HTR-8/SVneo (cell line): ENCODE measurements around the gene LST1.

ENCODE experiments used
- DNase-seq: peaks from one replicate; pipeline ENCODE4 v3.0.0; 2011; ENCODE audit warnings: low spot score, mixed read lengths; ENCODE audit not compliant: insufficient read length
- FAIRE-seq: peaks from 2 replicates; lab custom pipeline; 2011; peaks lifted over from hg19 to GRCh38; lab: Jason Lieb, UNC

The LST1 gene

GRCh38 chr6:31559606-31559957 is 26.5 kb upstream of the LST1 start:
- FAIRE-seq (no peak), DNase-seq (no peak)

DNA sequence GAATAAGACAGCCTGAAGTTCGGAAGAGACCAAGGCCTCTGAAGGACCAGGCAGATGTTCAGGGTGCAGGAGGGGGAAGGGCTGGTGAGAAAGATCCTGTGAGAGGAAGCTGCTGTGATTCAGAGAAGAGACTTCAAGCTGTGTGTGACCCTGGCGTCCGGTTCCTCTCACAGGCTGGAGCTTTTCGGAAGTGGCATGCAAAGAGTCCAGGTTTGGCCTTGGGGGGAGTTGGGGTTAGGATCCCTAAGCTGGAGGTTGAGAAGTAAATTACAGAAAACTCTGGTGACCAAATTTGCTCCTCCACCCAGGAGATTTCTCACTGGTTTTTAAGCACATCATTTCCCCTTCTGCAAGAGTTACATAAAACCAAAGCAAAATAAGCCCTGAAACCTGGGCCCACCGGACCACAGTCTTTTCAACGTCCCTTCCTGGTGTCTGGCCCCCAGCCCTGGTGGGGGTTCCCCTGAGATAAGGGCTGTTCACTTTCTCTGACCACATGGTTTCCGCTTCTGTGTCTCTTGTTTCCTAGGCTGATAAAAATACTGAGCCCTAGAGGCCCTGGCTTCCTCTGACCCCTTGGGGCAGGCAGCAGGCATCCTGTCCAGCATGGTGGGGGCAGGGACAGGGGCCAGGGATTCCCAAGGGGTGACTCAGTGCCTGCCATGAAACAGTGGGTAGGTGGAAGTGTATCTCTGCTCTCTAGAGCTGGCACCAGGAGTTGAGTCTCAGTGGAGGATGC is 25.9 kb upstream of the LST1 start:
- DNase-seq, result peak; percentile 90
- FAIRE-seq, result peak; percentile 76

GRCh38 chr6:31560697-31561058 is 25.4 kb upstream of the LST1 start:
- DNase-seq (no peak), FAIRE-seq (no peak)

- FAIRE-seq, result no peak
Observed at GRCh38 chr6:31567531-31568370, 18.3 kb upstream of the LST1 start.

DNA sequence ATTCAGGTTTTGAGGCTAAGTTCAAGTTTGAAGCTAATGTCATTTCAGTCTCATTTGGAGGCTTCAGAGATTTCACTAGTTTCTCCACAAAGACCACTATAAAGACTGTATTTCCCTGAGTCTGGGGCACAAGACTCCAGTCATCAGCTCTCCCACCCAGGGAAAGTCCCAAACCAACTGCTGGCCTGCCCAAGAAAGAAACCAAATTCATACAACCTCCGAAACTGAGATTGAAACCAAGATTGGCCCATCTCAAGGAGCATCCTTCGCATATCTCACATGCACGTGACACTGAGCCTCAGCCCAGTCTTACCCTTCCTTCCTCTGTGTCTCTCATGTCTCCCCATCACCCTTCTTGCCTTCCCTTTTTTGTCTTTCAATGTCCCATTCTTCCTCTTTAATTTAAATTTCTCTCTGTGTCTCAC is 17.5 kb upstream of the LST1 start:
- FAIRE-seq, result no peak
- no peak for DNase-seq

More at GRCh38 chr6:31567531-31568370, 18.3 kb upstream of the LST1 start:
- no peak for DNase-seq

DNA sequence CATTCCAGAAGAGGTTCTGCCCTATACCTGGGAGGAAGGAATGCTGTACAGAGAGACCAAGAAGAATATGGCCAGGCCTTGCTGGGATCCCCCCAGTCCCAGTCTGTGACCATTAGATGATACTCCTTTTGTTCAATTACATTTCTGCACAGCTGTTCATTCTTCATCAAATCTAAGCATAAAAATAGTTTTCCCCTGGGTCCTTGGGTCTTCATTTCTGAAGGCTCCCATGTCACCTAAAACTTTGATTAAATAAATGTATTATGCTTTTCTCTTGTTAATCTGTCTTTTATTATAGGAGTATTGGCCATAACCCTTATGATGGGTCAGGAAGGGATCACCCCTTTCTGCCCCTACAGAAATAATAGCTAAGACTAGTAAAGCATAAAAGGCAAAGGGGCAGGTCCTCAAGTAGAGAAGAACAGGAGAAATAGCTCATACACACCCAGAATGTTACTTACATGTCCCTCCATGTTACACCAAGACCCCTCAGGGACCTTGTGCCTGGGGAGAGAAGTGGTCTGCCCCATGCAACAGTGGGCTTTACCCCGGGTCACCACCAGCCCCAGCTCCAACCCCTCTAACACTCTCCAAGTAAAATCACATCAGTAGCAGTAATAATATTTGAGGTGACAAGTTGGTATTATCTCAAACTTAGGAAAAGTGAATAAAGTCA is 16.1 kb upstream of the LST1 start:
- no peak for DNase-seq
- no peak for FAIRE-seq

DNA sequence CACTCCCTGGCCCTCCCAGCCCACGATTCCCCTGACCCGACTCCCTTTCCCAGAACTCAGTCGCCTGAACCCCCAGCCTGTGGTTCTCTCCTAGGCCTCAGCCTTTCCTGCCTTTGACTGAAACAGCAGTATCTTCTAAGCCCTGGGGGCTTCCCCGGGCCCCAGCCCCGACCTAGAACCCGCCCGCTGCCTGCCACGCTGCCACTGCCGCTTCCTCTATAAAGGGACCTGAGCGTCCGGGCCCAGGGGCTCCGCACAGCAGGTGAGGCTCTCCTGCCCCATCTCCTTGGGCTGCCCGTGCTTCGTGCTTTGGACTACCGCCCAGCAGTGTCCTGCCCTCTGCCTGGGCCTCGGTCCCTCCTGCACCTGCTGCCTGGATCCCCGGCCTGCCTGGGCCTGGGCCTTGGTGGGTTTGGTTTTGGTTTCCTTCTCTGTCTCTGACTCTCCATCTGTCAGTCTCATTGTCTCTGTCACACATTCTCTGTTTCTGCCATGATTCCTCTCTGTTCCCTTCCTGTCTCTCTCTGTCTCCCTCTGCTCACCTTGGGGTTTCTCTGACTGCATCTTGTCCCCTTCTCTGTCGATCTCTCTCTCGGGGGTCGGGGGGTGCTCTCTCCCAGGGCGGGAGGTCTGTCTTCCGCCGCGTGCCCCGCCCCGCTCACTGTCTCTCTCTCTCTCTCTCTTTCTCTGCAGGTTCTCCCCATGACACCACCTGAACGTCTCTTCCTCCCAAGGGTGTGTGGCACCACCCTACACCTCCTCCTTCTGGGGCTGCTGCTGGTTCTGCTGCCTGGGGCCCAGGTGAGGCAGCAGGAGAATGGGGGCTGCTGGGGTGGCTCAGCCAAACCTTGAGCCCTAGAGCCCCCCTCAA is 13.8 kb upstream of the LST1 start, which contains the start of gene LTA:
TSS of gene LTA (plus strand) at position 249 of the 871 bp plus-strand sequence. CDS start at position 703, 454 bp downstream.
- DNase-seq (no peak), FAIRE-seq (no peak)

GRCh38 chr6:31573239-31574105 is 12.6 kb upstream of the LST1 start:
- DNase-seq (no peak), FAIRE-seq (no peak)

DNA sequence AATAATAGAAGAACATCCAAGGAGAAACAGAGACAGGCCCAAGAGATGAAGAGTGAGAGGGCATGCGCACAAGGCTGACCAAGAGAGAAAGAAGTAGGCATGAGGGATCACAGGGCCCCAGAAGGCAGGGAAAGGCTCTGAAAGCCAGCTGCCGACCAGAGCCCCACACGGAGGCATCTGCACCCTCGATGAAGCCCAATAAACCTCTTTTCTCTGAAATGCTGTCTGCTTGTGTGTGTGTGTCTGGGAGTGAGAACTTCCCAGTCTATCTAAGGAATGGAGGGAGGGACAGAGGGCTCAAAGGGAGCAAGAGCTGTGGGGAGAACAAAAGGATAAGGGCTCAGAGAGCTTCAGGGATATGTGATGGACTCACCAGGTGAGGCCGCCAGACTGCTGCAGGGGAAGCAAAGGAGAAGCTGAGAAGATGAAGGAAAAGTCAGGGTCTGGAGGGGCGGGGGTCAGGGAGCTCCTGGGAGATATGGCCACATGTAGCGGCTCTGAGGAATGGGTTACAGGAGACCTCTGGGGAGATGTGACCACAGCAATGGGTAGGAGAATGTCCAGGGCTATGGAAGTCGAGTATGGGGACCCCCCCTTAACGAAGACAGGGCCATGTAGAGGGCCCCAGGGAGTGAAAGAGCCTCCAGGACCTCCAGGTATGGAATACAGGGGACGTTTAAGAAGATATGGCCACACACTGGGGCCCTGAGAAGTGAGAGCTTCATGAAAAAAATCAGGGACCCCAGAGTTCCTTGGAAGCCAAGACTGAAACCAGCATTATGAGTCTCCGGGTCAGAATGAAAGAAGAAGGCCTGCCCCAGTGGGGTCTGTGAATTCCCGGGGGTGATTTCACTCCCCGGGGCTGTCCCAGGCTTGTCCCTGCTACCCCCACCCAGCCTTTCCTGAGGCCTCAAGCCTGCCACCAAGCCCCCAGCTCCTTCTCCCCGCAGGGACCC is 11.7 kb upstream of the LST1 start:
- no peak for FAIRE-seq

DNA sequence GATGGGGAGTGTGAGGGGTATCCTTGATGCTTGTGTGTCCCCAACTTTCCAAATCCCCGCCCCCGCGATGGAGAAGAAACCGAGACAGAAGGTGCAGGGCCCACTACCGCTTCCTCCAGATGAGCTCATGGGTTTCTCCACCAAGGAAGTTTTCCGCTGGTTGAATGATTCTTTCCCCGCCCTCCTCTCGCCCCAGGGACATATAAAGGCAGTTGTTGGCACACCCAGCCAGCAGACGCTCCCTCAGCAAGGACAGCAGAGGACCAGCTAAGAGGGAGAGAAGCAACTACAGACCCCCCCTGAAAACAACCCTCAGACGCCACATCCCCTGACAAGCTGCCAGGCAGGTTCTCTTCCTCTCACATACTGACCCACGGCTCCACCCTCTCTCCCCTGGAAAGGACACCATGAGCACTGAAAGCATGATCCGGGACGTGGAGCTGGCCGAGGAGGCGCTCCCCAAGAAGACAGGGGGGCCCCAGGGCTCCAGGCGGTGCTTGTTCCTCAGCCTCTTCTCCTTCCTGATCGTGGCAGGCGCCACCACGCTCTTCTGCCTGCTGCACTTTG is 10.7 kb upstream of the LST1 start, which contains the start of gene TNF:
TSS of gene TNF (plus strand) at position 231 of the 567 bp plus-strand sequence. CDS start at position 408, 177 bp downstream.
- FAIRE-seq, result no peak
- DNase-seq, result no peak

More for the DNA sequence above, 11.7 kb upstream of the LST1 start:
- DNase-seq, result no peak

GRCh38 chr6:31575952-31576685 is 10.0 kb upstream of the LST1 start:
- DNase-seq (no peak), FAIRE-seq (no peak)

DNA sequence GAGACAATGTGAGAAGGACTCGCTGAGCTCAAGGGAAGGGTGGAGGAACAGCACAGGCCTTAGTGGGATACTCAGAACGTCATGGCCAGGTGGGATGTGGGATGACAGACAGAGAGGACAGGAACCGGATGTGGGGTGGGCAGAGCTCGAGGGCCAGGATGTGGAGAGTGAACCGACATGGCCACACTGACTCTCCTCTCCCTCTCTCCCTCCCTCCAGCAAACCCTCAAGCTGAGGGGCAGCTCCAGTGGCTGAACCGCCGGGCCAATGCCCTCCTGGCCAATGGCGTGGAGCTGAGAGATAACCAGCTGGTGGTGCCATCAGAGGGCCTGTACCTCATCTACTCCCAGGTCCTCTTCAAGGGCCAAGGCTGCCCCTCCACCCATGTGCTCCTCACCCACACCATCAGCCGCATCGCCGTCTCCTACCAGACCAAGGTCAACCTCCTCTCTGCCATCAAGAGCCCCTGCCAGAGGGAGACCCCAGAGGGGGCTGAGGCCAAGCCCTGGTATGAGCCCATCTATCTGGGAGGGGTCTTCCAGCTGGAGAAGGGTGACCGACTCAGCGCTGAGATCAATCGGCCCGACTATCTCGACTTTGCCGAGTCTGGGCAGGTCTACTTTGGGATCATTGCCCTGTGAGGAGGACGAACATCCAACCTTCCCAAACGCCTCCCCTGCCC is 9.0 kb upstream of the LST1 start:
- DNase-seq, result no peak
- FAIRE-seq, result no peak

- DNase-seq (no peak), FAIRE-seq (no peak)
Observed at GRCh38 chr6:31577579-31577966, 8.5 kb upstream of the LST1 start.

DNA sequence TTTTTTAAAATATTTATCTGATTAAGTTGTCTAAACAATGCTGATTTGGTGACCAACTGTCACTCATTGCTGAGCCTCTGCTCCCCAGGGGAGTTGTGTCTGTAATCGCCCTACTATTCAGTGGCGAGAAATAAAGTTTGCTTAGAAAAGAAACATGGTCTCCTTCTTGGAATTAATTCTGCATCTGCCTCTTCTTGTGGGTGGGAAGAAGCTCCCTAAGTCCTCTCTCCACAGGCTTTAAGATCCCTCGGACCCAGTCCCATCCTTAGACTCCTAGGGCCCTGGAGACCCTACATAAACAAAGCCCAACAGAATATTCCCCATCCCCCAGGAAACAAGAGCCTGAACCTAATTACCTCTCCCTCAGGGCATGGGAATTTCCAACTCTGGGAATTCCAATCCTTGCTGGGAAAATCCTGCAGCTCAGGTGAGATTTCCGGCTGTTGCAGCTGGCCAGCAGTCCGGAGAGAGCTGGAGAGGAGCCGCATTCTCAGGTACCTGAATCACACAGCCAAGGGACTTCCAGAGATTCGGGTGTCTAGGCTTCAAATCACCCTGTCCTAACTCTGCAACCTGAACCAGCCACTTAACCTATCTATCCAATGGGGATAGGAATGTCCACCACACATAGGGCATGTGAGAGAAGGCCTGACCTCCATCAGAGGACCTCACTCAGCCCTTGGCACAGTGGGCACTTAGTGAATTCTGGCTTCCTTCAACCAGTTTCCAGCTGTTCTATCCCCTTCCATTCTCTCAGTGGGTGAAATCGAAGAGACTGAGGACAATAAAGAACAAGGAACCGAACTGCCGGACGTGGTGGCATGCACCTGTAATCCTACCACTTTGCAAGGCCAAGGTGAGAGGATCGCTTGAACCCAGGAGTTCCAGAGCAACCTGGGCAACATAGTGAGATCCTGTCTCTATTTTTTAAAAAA is 7.6 kb upstream of the LST1 start:
- DNase-seq, result no peak
- FAIRE-seq, result no peak

DNA sequence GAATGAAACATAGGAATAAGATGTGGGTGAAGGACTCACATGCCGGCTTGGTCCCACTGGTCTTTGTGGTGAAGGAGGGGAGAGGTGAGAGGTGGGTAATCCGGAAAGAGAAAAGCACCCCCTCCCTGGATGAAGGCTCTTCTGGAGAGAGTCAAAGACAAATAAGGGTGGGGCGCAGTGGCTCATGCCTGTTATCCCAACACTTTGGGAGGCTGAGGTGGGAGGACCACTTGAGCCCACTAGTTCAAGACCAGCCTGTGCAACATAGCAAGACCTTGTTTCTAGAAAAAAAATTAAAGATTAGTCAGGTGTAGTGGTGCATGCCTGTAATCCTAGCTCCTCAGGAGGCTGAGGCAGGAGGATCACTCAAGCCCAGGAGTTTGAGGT is 7.0 kb upstream of the LST1 start:
- DNase-seq (no peak), FAIRE-seq (no peak)
